Psoas muscle (tissue), 8 donors: ENCODE measurements around the gene DNASE1L2. TPM values are rescaled to one million over a fixed set of nuclear protein-coding genes. Genes with fewer than 3 reads are reported as not detected.

Source experiments
- ATAC-seq, 4 donors: fragments of 200-7000 bp; cut with Tn5 transposase; one replicate each; pipeline ENCODE4 v1.9.1; 2020; ENCODE audit warnings: moderate library complexity in 3 of 4, mild to moderate bottlenecking in 2 of 4
- DNase-seq, 2 donors: peaks; one replicate each; pipeline ENCODE4 v3.0.0-alpha.2; 2020
- H3K27ac ChIP-seq: fragments of 200-600 bp; one replicate; pipeline ENCODE4 v1.8.0; 2022
- H3K27me3 ChIP-seq, 3 donors: fragments of 200-600 bp in 1 of 3; one replicate each; pipeline versions ENCODE4 v1.6.1 to v1.8.0; 2013 to 2022; ENCODE audit warnings: low read length in 2 of 3, mild to moderate bottlenecking in 2 of 3, moderate library complexity in 1 of 3; ENCODE audit not compliant: insufficient read depth in 3 of 3
- H3K36me3 ChIP-seq, 2 donors: fragments of 200-600 bp in 1 of 2; one replicate each; pipeline versions ENCODE4 v1.6.1 to v1.8.0; 2013 to 2022; ENCODE audit warnings: low read depth in 1 of 2, mild to moderate bottlenecking in 1 of 2, moderate library complexity in 1 of 2; ENCODE audit not compliant: insufficient read depth in 1 of 2
- H3K4me1 ChIP-seq: fragments of 200-600 bp; one replicate; pipeline ENCODE4 v1.8.0; 2022
- H3K4me3 ChIP-seq: fragments of 200-600 bp; one replicate; pipeline ENCODE4 v1.8.0; 2022; ENCODE audit warnings: mild to moderate bottlenecking
- H3K9me3 ChIP-seq: fragments of 200-600 bp; one replicate; pipeline ENCODE4 v1.8.0; 2022
- CTCF ChIP-seq: fragments of 200-600 bp; IDR thresholded peaks from one replicate; pipeline ENCODE4 v1.8.0; 2022; ENCODE audit warnings: antibody characterized with exemption
- whole genome bisulfite sequencing, 3 donors: extraction: QIAGEN DNeasy Blood & Tissue Kit; methylation state at CpG; one replicate each; pipeline versions ENCODE4 v1.1.6 to v1.1.7; 2013; 5-methylcytosine and 5-hydroxymethylcytosine counted together
- intact Hi-C, 2 donors: fragments of 100-400 bp; cut with DNase I; formaldehyde crosslinking; loops; one replicate each; pipeline versions ENCODE4 v1.11.0 to v1.14.2; 2022
- polyA plus RNA-seq, 3 donors: library from polyadenylated mRNA; stranded (reverse); fragments of 200-250 nt; gene quantifications; one replicate each; pipeline ENCODE4 v1.2.3, GENCODE V29; 2013
- total RNA-seq, 4 donors: library from RNA; stranded (reverse); fragmentation: NEBNext Ultra II Directional in 2 of 4; extraction: Animal tissue kit (Norgen Biotek cat#: 25700) in 2 of 4; gene quantifications; one replicate each; pipeline versions ENCODE4 v1.2.1 to v1.2.4, GENCODE V29; 2021 to 2023
- donor health status: healthy with polysubstance abuse.
- donor health status: DM: no; HTN: no; CAD: no; lungs with moderate emphysema.
- donor health status: Bipolar disorder and iron deficiency.
- donor health status: healthy.
- donor health status: DM: yes; HTN: yes; CAD: no.
- donor health status: DM: no; HTN: no; CAD: no.
- donor health status: DM: no; HTN: no; CAD: no.
- donor health status: DM: yes; HTN: yes; CAD: no.

The DNASE1L2 gene
- total and polyA plus RNA-seq, 7 donors: 0.17 to 1.2 (median 0.34) TPM

- Histone ChIP-seq H3K4me3 (peak overlapping the region; percentile 81), H3K4me1 (peaks cover 29% of the 10 kb centered on the region), H3K27ac (peak overlapping the region; percentile 95), H3K27me3 (no peaks in the 10 kb centered on the region), H3K9me3 (no peaks in the 10 kb centered on the region), H3K36me3 (peaks cover 0 to 38% of the 10 kb centered on the region in 2 donors)
- 5 to 13% (median 10%) methylated on average over 14 to 16 of the region's 16 CpGs for WGBS, 3 donors
- TF ChIP-seq CTCF: no peak
- ATAC-seq (peak; percentile 2 to 19 (median 14)), DNase-seq (peak in 1 of 2 donors; percentile 72)
- intact Hi-C loops: loop anchor here in 1 of 2 donors (5.0 kb wide), 1 partner anchor 49 kb away; the partner anchor contains the start of gene TRAF7
These were observed 30.3 kb upstream of the DNASE1L2 start for GRCh38 chr16:2205967-2206313.

- WGBS, 3 donors: 69 to 85% (median 75%) methylated on average over 18 of the region's 18 CpGs
- peak overlapping the region; percentile 95 for H3K27ac ChIP-seq
- no peaks in the 10 kb centered on the region for H3K9me3 ChIP-seq
- no peak for TF ChIP-seq CTCF
- ATAC-seq: no peak
- no peak for DNase-seq
- no peaks in the 10 kb centered on the region for H3K27me3 ChIP-seq
- intact Hi-C loops: loop anchor here in 1 of 2 donors (5.0 kb wide), 1 partner anchor 49 kb away; the partner anchor contains the start of gene TRAF7
- peaks cover 0 to 38% of the 10 kb centered on the region in 2 donors for H3K36me3 ChIP-seq
- peak overlapping the region; percentile 81 for H3K4me3 ChIP-seq
- peaks cover 34% of the 10 kb centered on the region for H3K4me1 ChIP-seq
These were observed 29.8 kb upstream of the DNASE1L2 start for GRCh38 chr16:2206420-2206779.

- peaks cover 0 to 38% of the 10 kb centered on the region in 2 donors for H3K36me3 ChIP-seq
- H3K27ac ChIP-seq: peak overlapping the region; percentile 95
- ATAC-seq (no peak), DNase-seq (no peak)
- H3K9me3 ChIP-seq: no peaks in the 10 kb centered on the region
- H3K27me3 ChIP-seq: no peaks in the 10 kb centered on the region
- intact Hi-C loops: loop anchor here in 1 of 2 donors (5.0 kb wide), 1 partner anchor 50 kb away; the partner anchor contains the start of gene TRAF7
- peaks cover 39% of the 10 kb centered on the region for H3K4me1 ChIP-seq
- peak overlapping the region; percentile 81 for H3K4me3 ChIP-seq
- WGBS, 3 donors: 75 to 87% (median 82%) methylated on average over 22 to 23 of the region's 23 CpGs
- TF ChIP-seq CTCF: no peak
These were observed 29.3 kb upstream of the DNASE1L2 start for GRCh38 chr16:2206780-2207433.

GRCh38 chr16:2207872-2208271 is 28.4 kb upstream of the DNASE1L2 start:
- H3K4me1 ChIP-seq: peaks cover 49% of the 10 kb centered on the region
- no peak for TF ChIP-seq CTCF
- H3K27me3 ChIP-seq: no peaks in the 10 kb centered on the region
- H3K9me3 ChIP-seq: no peaks in the 10 kb centered on the region
- peaks cover 0 to 38% of the 10 kb centered on the region in 2 donors for H3K36me3 ChIP-seq
- intact Hi-C loops: loop anchor here in 1 of 2 donors (5.0 kb wide), 1 partner anchor 51 kb away; the partner anchor contains the start of gene TRAF7
- no peak for DNase-seq
- H3K27ac ChIP-seq: peak overlapping the region; percentile 16
- no peak for ATAC-seq
- 78 to 89% (median 86%) methylated on average over 9 of the region's 9 CpGs for WGBS, 3 donors
- no peak overlapping the region for H3K4me3 ChIP-seq
